Neural crest cell (in vitro differentiated cells): Measurements from ENCODE around the gene NTRK2. TPM values are rescaled to one million over a fixed set of nuclear protein-coding genes. Genes with fewer than 3 reads are reported as not detected.

Source experiments
- DNase-seq: peaks from one replicate; pipeline ENCODE4 v3.0.0; 2021; ENCODE audit warnings: low read depth, mixed read lengths, low spot score
- H3K27ac Mint-ChIP-seq: one replicate; pipeline ENCODE4 v1.8.0; 2021; ENCODE audit warnings: mild to moderate bottlenecking, mixed read lengths; ENCODE audit not compliant: unreplicated experiment
- H3K27me3 Mint-ChIP-seq: 2 replicates; pipeline ENCODE4 v1.8.0; 2021; ENCODE audit warnings: low read depth, mild to moderate bottlenecking, mixed read lengths
- H3K36me3 Mint-ChIP-seq: 2 replicates; pipeline ENCODE4 v1.8.0; 2021; ENCODE audit warnings: low read depth, mild to moderate bottlenecking, mixed read lengths
- H3K4me1 Mint-ChIP-seq: 2 replicates; pipeline ENCODE4 v1.8.0; 2021; ENCODE audit warnings: mixed read lengths
- H3K4me3 Mint-ChIP-seq: one replicate; pipeline ENCODE4 v1.8.0; 2021; ENCODE audit warnings: mild to moderate bottlenecking, mixed read lengths
- H3K9me3 Mint-ChIP-seq: 2 replicates; pipeline ENCODE4 v1.8.0; 2021; ENCODE audit warnings: mixed read lengths
- CTCF ChIP-seq: fragments of 200-600 bp; sonication (generic); conservative IDR thresholded peaks from 2 replicates; pipeline ENCODE4 v1.5.0; 2021; ENCODE audit warnings: antibody characterized with exemption, mild to moderate bottlenecking
- total RNA-seq: library from RNA; stranded (reverse); gene quantifications from 2 replicates; pipeline ENCODE4 v1.2.1, GENCODE V29; 2021

Gene NTRK2
- total RNA-seq, 1 donor from 2014 or later = 20.6 TPM

- Mint-ChIP-seq H3K9me3 (no peaks in the 10 kb centered on the region), H3K27ac (no peak overlapping the region), H3K4me3 (no peak overlapping the region), H3K36me3 (no peaks in the 10 kb centered on the region), H3K4me1 (peaks cover 13% of the 10 kb centered on the region), H3K27me3 (no peaks in the 10 kb centered on the region)
- TF ChIP-seq CTCF = no peak
- DNase-seq = no peak
Measured at GRCh38 chr9:84969084-84969483, 299.6 kb downstream of the NTRK2 start.

- Mint-ChIP-seq H3K27me3 (no peaks in the 10 kb centered on the region), H3K36me3 (no peaks in the 10 kb centered on the region)
- no peak for TF ChIP-seq CTCF
Measured at GRCh38 chr9:84969736-84970135, 300.2 kb downstream of the NTRK2 start.

GRCh38 chr9:84970432-84970831, 300.9 kb downstream of the NTRK2 start:
- H3K4me3 Mint-ChIP-seq = no peak overlapping the region
- H3K27me3 Mint-ChIP-seq = no peaks in the 10 kb centered on the region
- TF ChIP-seq CTCF = no peak
- H3K9me3 Mint-ChIP-seq = no peaks in the 10 kb centered on the region
- no peak for DNase-seq
- no peaks in the 10 kb centered on the region for H3K36me3 Mint-ChIP-seq
- peaks cover 27% of the 10 kb centered on the region for H3K4me1 Mint-ChIP-seq
- H3K27ac Mint-ChIP-seq = no peak overlapping the region

More at GRCh38 chr9:84969736-84970135, 300.2 kb downstream of the NTRK2 start:
- no peak for DNase-seq
- Mint-ChIP-seq H3K9me3 (no peaks in the 10 kb centered on the region), H3K4me3 (no peak overlapping the region), H3K4me1 (peaks cover 20% of the 10 kb centered on the region), H3K27ac (no peak overlapping the region)

GRCh38 chr9:84971571-84971970, 302.0 kb downstream of the NTRK2 start:
- H3K27me3 Mint-ChIP-seq = no peaks in the 10 kb centered on the region
- TF ChIP-seq CTCF = no peak

GRCh38 chr9:84974258-84974657, 304.7 kb downstream of the NTRK2 start:
- H3K27ac Mint-ChIP-seq = peak overlapping the region; percentile 51

More at GRCh38 chr9:84971571-84971970, 302.0 kb downstream of the NTRK2 start:
- no peaks in the 10 kb centered on the region for H3K36me3 Mint-ChIP-seq
- H3K9me3 Mint-ChIP-seq = no peaks in the 10 kb centered on the region
- peaks cover 38% of the 10 kb centered on the region for H3K4me1 Mint-ChIP-seq
- DNase-seq = no peak
- no peak overlapping the region for H3K4me3 Mint-ChIP-seq
- no peak overlapping the region for H3K27ac Mint-ChIP-seq

More at GRCh38 chr9:84974258-84974657, 304.7 kb downstream of the NTRK2 start:
- Mint-ChIP-seq H3K27me3 (no peaks in the 10 kb centered on the region), H3K4me3 (no peak overlapping the region), H3K4me1 (peaks cover 52% of the 10 kb centered on the region), H3K9me3 (peaks cover 3% of the 10 kb centered on the region), H3K36me3 (no peaks in the 10 kb centered on the region)
- TF ChIP-seq CTCF = no peak
- no peak for DNase-seq
